Astrocyte of the cerebellum (primary cell): Measurements from ENCODE around the gene MGAT4B.

Experiments used
- DNase-seq: peaks from one replicate; pipeline ENCODE4 v3.0.0-alpha.2; 2011; ENCODE audit warnings: low read depth
- H3K4me3 ChIP-seq: 2 replicates; pipeline ENCODE4 v1.5.1; 2011; ENCODE audit warnings: mild to moderate bottlenecking, low read depth, low read length, moderate library complexity
- CTCF ChIP-seq: IDR thresholded peaks from 2 replicates; pipeline ENCODE4 v1.5.1; 2012; ENCODE audit warnings: low read length, low read depth, moderate library complexity, mild to moderate bottlenecking; ENCODE audit errors: missing control alignments
- in situ Hi-C: cut with HindIII; loops from 2 replicates; pipeline ENCODE4 v1.10.0; 2017; ENCODE audit warnings: low sequenced_read_pairs

Gene MGAT4B

GRCh38 chr5:179781846-179782245, 24.8 kb downstream of the MGAT4B start:
- no peak for DNase-seq
- no peak overlapping the region for H3K4me3 ChIP-seq
- TF ChIP-seq CTCF: no peak
- in situ Hi-C loops: no loop called here

- H3K4me3 ChIP-seq: no peak overlapping the region
- DNase-seq: no peak
- no peak for TF ChIP-seq CTCF
- in situ Hi-C loops: no loop called here
Measured at GRCh38 chr5:179780362-179780761, 26.3 kb downstream of the MGAT4B start.

- no peak for DNase-seq
- H3K4me3 ChIP-seq: no peak overlapping the region
- no peak for TF ChIP-seq CTCF
- in situ Hi-C loops: no loop called here
Measured at GRCh38 chr5:179779826-179780225, 26.8 kb downstream of the MGAT4B start.

GRCh38 chr5:179778591-179778990, 28.1 kb downstream of the MGAT4B start:
- no peak overlapping the region for H3K4me3 ChIP-seq
- DNase-seq: no peak
- in situ Hi-C loops: no loop called here
- TF ChIP-seq CTCF: no peak

GRCh38 chr5:179777909-179778308, 28.8 kb downstream of the MGAT4B start:
- in situ Hi-C loops: no loop called here
- DNase-seq: no peak
- H3K4me3 ChIP-seq: no peak overlapping the region
- TF ChIP-seq CTCF: no peak

GRCh38 chr5:179777456-179777855, 29.2 kb downstream of the MGAT4B start:
- no peak overlapping the region for H3K4me3 ChIP-seq
- TF ChIP-seq CTCF: no peak
- DNase-seq: no peak
- in situ Hi-C loops: no loop called here

GRCh38 chr5:179776411-179776938, 30.2 kb downstream of the MGAT4B start:
- no peak for DNase-seq
- no peak for TF ChIP-seq CTCF
- in situ Hi-C loops: no loop called here
- no peak overlapping the region for H3K4me3 ChIP-seq
